Neuronal stem cell (in vitro differentiated cells): Measurements from ENCODE around the gene STARD10.

Experiments
- DNase-seq: peaks from one replicate; pipeline ENCODE4 v3.0.0-alpha.2; 2013; ENCODE audit warnings: low spot score
- H2AFZ ChIP-seq: one replicate; pipeline ENCODE4 v1.6.1; 2013; ENCODE audit warnings: mild to moderate bottlenecking, low read length, inconsistent platforms
- H2AK5ac ChIP-seq: 2 replicates; pipeline ENCODE4 v1.6.1; 2013; ENCODE audit warnings: low read depth, mild to moderate bottlenecking, inconsistent platforms, low read length, moderate library complexity, mixed read lengths
- H2BK120ac ChIP-seq: 2 replicates; pipeline ENCODE4 v1.6.1; 2013; ENCODE audit warnings: low read depth, mild to moderate bottlenecking, inconsistent platforms, low read length, moderate library complexity, mixed read lengths
- H2BK12ac ChIP-seq: one replicate; pipeline ENCODE4 v1.6.1; 2013; ENCODE audit warnings: low read length, inconsistent platforms
- H2BK15ac ChIP-seq: 2 replicates; pipeline ENCODE4 v1.6.1; 2013; ENCODE audit warnings: mild to moderate bottlenecking, low read length, inconsistent platforms, mixed read lengths
- H2BK5ac ChIP-seq: one replicate; pipeline ENCODE4 v1.6.1; 2013; ENCODE audit warnings: inconsistent platforms, mild to moderate bottlenecking, low read length, moderate library complexity
- H3K14ac ChIP-seq: one replicate; pipeline ENCODE4 v1.6.1; 2013; ENCODE audit warnings: low read length, inconsistent platforms
- H3K18ac ChIP-seq: 2 replicates; pipeline ENCODE4 v1.6.1; 2013; ENCODE audit warnings: low read length, inconsistent platforms
- H3K23ac ChIP-seq: 2 replicates; pipeline ENCODE4 v1.6.1; 2013; ENCODE audit warnings: low read depth, mild to moderate bottlenecking, mixed read lengths, low read length, inconsistent platforms; ENCODE audit not compliant: poor library complexity
- H3K27ac ChIP-seq: replicated peaks from 3 replicates; pipeline ENCODE4 v1.5.1; 2013; ENCODE audit warnings: low read length, inconsistent platforms
- H3K27me3 ChIP-seq, 3 experiments: 2 replicates each; pipeline ENCODE4 v1.6.1; 2013; ENCODE audit warnings: low read length in 3 of 3, mild to moderate bottlenecking in 2 of 3, inconsistent platforms in 1 of 3, low read depth in 1 of 3, mixed read lengths in 1 of 3, moderate library complexity in 1 of 3; ENCODE audit not compliant: control insufficient read depth in 3 of 3, insufficient read depth in 3 of 3
- H3K36me3 ChIP-seq, 2 donors: replicated peaks in 1 of 2; 2 replicates each; pipeline ENCODE4 v1.6.1; 2013; ENCODE audit warnings: low read length in 2 of 2; ENCODE audit not compliant: control insufficient read depth in 2 of 2, insufficient read depth in 2 of 2
- H3K4ac ChIP-seq: 2 replicates; pipeline ENCODE4 v1.6.1; 2013; ENCODE audit warnings: inconsistent platforms, mild to moderate bottlenecking, low read length, moderate library complexity
- H3K4me1 ChIP-seq, 2 donors: 1 replicate in 1 of 2; 2 replicates in 1 of 2; pipeline ENCODE4 v1.6.1; 2013; ENCODE audit warnings: low read length in 2 of 2, low read depth in 1 of 2; ENCODE audit not compliant: control insufficient read depth in 2 of 2, insufficient read depth in 1 of 2
- H3K4me2 ChIP-seq: one replicate; pipeline ENCODE4 v1.6.1; 2013; ENCODE audit warnings: mild to moderate bottlenecking, low read length, inconsistent platforms; ENCODE audit not compliant: insufficient read depth, poor library complexity, severe bottlenecking
- H3K4me3 ChIP-seq, 2 donors: 2 replicates each; pipeline ENCODE4 v1.5.1; 2013; ENCODE audit warnings: low read length in 2 of 2, mild to moderate bottlenecking in 2 of 2, inconsistent platforms in 1 of 2, moderate library complexity in 1 of 2
- H3K79me1 ChIP-seq: one replicate; pipeline ENCODE4 v1.6.1; 2013; ENCODE audit warnings: low read depth, mild to moderate bottlenecking, inconsistent platforms, low read length, moderate library complexity
- H3K9ac ChIP-seq: one replicate; pipeline ENCODE4 v1.6.1; 2013; ENCODE audit warnings: mild to moderate bottlenecking, low read depth, low read length, inconsistent platforms; ENCODE audit not compliant: poor library complexity
- H3K9me3 ChIP-seq, 2 donors: replicated peaks in 1 of 2; 2 replicates each; pipeline versions ENCODE3 to v1.6.1; 2013; ENCODE audit warnings: low read length in 2 of 2, mild to moderate bottlenecking in 2 of 2, inconsistent platforms in 1 of 2, low read depth in 1 of 2, mixed read lengths in 1 of 2, moderate library complexity in 1 of 2; ENCODE audit not compliant: control insufficient read depth in 2 of 2, insufficient read depth in 1 of 2
- H4K8ac ChIP-seq: one replicate; pipeline ENCODE4 v1.6.1; 2013; ENCODE audit warnings: low read depth, mild to moderate bottlenecking, inconsistent platforms, low read length, moderate library complexity
- H4K91ac ChIP-seq: one replicate; pipeline ENCODE4 v1.6.1; 2013; ENCODE audit warnings: low read length, low read depth, mild to moderate bottlenecking, inconsistent platforms; ENCODE audit not compliant: poor library complexity
- WGBS, 2 donors: extraction: QIAGEN DNeasy Blood & Tissue Kit; methylation state at CpG; one replicate each; pipeline ENCODE4 v1.1.7; 2013; ENCODE audit warnings: missing lambda C conversion rate in 2 of 2, mixed read lengths in 1 of 2; ENCODE audit not compliant: insufficient read length in 2 of 2, insufficient replicate concordance in 1 of 2; ENCODE audit errors: extremely low coverage in 2 of 2; 5-methylcytosine and 5-hydroxymethylcytosine counted together

Gene STARD10

GRCh38 chr11:72821920-72822799 is 28.3 kb upstream of the STARD10 start:
- Histone ChIP-seq H3K4me1 (peaks cover 7 to 13% of the 10 kb centered on the region in 2 donors), H3K4me2 (peak overlapping the region; percentile 92), H2BK12ac (peak overlapping the region; percentile 75), H3K27ac (no peak overlapping the region), H3K36me3 (peaks cover 1 to 11% of the 10 kb centered on the region in 2 donors), H2BK15ac (peak overlapping the region; percentile 98), H3K14ac (peak overlapping the region; percentile 98), H3K9ac (peak overlapping the region; percentile 90), H3K4ac (peak overlapping the region; percentile 80), H2BK120ac (peak overlapping the region; percentile 16), H3K18ac (peak overlapping the region; percentile 91), H3K4me3 (peak overlapping the region; percentile 53 to 82), H3K27me3 (peaks cover 0 to 3% (median 0%) of the 10 kb centered on the region in 3 experiments), H2AK5ac (peak overlapping the region; percentile 96), H2BK5ac (peak overlapping the region; percentile 88), H3K9me3 (peaks cover 0 to 2% of the 10 kb centered on the region in 2 donors), H3K79me1 (peaks cover 2% of the 10 kb centered on the region), H4K8ac (peak overlapping the region; percentile 75), H4K91ac (peak overlapping the region; percentile 62), H2AFZ (peak overlapping the region; percentile 95), H3K23ac (peak overlapping the region; percentile 94)
- DNase-seq, result peak; percentile 93
- no CpG with 5 or more reads among the region's 82 CpGs for WGBS, 2 donors

- peaks cover 0 to 2% of the 10 kb centered on the region in 2 donors for H3K9me3 ChIP-seq
- peak overlapping the region; percentile 60 for H3K4ac ChIP-seq
- peaks cover 0 to 3% (median 0%) of the 10 kb centered on the region in 3 experiments for H3K27me3 ChIP-seq
- peak overlapping the region; percentile 92 for H2BK12ac ChIP-seq
- peak overlapping the region; percentile 71 for H2BK5ac ChIP-seq
- H3K9ac ChIP-seq, result peak overlapping the region; percentile 90
- peaks cover 7 to 13% of the 10 kb centered on the region in 2 donors for H3K4me1 ChIP-seq
- peak overlapping the region; percentile 91 for H3K18ac ChIP-seq
- H2BK15ac ChIP-seq, result peak overlapping the region; percentile 87
- WGBS, 2 donors, result no CpG with 5 or more reads among the region's 50 CpGs
- peaks cover 2% of the 10 kb centered on the region for H3K79me1 ChIP-seq
- peak overlapping the region; percentile 53 to 82 for H3K4me3 ChIP-seq
- peak overlapping the region; percentile 88 for H2AK5ac ChIP-seq
- peak overlapping the region; percentile 22 for H3K14ac ChIP-seq
- H3K23ac ChIP-seq, result peak overlapping the region; percentile 94
- peak overlapping the region; percentile 75 for H4K8ac ChIP-seq
- H2BK120ac ChIP-seq, result peak overlapping the region; percentile 16
- H2AFZ ChIP-seq, result peak overlapping the region; percentile 95
- H4K91ac ChIP-seq, result peak overlapping the region; percentile 47
- DNase-seq, result no peak
- H3K36me3 ChIP-seq, result peaks cover 1 to 11% of the 10 kb centered on the region in 2 donors
- peak overlapping the region; percentile 92 for H3K4me2 ChIP-seq
- H3K27ac ChIP-seq, result no peak overlapping the region
These were observed 27.5 kb upstream of the STARD10 start for GRCh38 chr11:72821221-72821919.

- Histone ChIP-seq H3K4ac (peak overlapping the region; percentile 85), H2BK15ac (peak overlapping the region; percentile 28), H4K8ac (no peak overlapping the region), H3K79me1 (peaks cover 2% of the 10 kb centered on the region), H2BK12ac (no peak overlapping the region), H3K4me3 (no peak overlapping the region), H3K14ac (no peak overlapping the region), H4K91ac (peak overlapping the region; percentile 3), H2BK120ac (no peak overlapping the region), H2AK5ac (peak overlapping the region; percentile 88), H3K36me3 (peaks cover 1 to 11% of the 10 kb centered on the region in 2 donors), H2AFZ (no peak overlapping the region), H3K27ac (no peak overlapping the region), H3K27me3 (peaks cover 0 to 3% (median 0%) of the 10 kb centered on the region in 3 experiments), H3K23ac (peak overlapping the region; percentile 94), H2BK5ac (peak overlapping the region; percentile 71), H3K18ac (peak overlapping the region; percentile 18), H3K9ac (no peak overlapping the region), H3K9me3 (peaks cover 0 to 2% of the 10 kb centered on the region in 2 donors), H3K4me2 (no peak overlapping the region), H3K4me1 (peaks cover 7 to 13% of the 10 kb centered on the region in 2 donors)
- no CpG with 5 or more reads among the region's 15 CpGs for WGBS, 2 donors
- no peak for DNase-seq
These were observed 26.7 kb upstream of the STARD10 start for GRCh38 chr11:72820439-72821139.
